HG02642 (cell line): ENCODE results near the gene MOBP.

ENCODE experiments used
- ATAC-seq: cut with Tn5 transposase; IDR thresholded peaks from one replicate; pipeline ENCODE4 v1.9.1; 2021; ENCODE audit warnings: mild to moderate bottlenecking; ENCODE audit not compliant: unreplicated experiment, poor library complexity

The MOBP gene

DNA sequence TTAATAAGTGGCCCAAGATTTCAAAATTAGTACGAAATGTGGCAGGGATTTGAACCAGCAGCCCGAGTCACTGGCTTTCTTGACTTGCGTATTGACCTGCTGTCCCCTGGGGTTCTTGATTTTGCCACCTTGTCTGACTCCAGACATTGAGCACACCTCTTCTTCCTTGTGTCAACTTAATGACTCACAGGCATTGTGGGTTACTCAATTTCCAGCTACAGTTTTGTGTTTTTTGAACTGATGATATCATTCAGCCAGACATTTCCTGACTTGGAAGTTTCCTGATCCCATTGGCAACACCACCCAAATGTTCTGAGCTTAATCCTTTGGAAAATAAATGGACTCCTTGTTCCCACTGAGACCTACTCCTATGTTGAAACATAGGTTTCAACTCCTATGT is 64.2 kb downstream of the MOBP start:
- no peak for ATAC-seq

GRCh38 chr3:39532777-39533176 is 65.3 kb downstream of the MOBP start:
- no peak for ATAC-seq

DNA sequence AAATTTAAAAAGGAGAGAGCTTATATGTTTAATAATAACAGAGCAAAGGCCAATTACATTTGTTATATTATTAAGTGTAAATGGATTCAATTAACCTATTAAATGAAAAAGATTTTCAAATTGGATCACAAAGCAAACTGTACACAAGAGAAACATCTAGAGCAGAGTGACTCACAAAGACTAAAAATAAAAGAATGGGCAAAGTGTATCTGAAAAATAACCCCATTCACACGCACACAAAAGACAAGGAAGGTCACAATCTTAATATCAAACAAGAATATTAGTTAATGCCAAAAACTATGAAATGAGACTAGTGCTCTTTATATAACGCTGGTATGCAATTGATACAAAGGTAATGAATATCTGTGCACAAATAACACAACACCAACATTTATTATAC is 65.7 kb downstream of the MOBP start:
- ATAC-seq = no peak

DNA sequence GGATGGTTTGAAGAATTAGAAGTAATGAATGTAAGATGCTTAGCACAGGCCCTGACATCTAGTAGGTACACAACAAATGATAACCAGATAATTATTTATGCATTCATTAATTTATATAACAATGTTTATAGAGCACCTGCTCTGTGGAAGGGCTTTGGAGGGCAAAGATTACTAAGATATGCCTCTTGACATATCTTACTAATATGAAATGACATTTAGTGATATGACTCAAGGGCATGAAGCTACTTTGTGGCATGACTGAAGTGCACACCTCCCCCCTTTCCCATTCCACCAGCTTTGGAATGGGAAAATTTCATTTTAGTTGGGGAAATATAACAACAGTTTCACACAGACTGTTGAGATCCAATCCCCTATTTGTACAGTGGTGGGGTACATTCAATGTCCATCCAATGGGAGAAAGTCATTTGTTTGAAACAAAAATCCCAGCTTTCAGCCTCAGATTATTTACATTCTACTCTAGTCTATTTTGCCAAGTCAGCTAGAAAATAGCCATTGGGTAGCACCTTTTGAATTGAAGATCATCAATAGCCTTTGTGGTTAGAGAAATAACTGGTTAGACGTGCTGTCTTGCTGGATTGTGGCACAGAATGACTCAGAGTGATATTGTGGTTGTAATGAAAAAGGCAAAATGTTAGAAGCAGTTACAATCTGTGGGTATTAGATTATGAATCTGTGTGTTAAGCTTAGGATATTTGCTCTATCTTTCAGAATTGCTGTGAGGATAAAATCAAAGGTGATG is 72.9 kb downstream of the MOBP start:
- ATAC-seq = no peak

GRCh38 chr3:39541442-39541841 is 74.0 kb downstream of the MOBP start:
- no peak for ATAC-seq

GRCh38 chr3:39541917-39542329 is 74.4 kb downstream of the MOBP start:
- ATAC-seq = no peak

DNA sequence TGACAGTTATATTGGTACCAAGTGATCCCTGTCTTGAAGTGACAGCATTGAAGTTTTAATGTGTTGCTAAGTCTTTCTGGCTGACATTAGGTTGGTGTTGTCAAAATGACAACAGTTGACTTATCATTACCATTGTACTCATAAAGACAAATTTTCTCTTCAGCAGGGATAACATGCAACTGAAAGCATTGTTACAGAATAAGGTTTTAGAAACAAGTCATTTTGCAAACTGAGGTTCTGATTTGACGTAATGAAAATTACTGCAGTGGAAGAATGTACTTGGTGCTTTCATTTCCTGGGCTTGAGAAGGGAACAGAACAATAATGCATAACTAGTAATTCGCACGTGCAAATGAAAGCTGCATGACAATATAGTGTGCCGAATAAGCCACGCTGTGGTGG is 75.1 kb downstream of the MOBP start:
- ATAC-seq = no peak

DNA sequence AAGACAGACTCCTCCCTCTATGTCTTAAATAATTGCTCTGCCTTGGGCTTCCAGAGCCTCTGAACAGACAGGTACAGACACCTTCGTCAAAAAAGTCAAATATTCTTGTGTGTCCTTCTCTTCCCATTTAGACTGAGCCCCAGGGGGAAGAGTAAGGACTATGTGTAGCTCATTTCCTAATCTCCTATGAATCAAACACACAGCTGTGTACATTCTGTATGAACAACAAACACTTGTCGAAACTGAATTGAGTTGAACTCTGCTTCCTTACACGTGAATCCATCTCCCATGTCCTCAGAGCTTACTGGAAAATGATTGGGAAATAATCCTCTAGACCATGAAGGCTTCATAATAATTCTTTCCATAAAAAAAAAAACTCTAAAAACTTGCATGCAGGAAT is 80.8 kb downstream of the MOBP start:
- no peak for ATAC-seq

- ATAC-seq = no peak
Measured at GRCh38 chr3:39550354-39551051, 83.0 kb downstream of the MOBP start.
